GM10847 (cell line): Measurements from ENCODE around the gene EIF2A.

ENCODE experiments used
- POLR2A ChIP-seq: IDR thresholded peaks from 2 replicates; pipeline ENCODE4 v1.6.1; 2011; ENCODE audit not compliant: insufficient read length; ENCODE audit errors: extremely low read depth

EIF2A gene

DNA sequence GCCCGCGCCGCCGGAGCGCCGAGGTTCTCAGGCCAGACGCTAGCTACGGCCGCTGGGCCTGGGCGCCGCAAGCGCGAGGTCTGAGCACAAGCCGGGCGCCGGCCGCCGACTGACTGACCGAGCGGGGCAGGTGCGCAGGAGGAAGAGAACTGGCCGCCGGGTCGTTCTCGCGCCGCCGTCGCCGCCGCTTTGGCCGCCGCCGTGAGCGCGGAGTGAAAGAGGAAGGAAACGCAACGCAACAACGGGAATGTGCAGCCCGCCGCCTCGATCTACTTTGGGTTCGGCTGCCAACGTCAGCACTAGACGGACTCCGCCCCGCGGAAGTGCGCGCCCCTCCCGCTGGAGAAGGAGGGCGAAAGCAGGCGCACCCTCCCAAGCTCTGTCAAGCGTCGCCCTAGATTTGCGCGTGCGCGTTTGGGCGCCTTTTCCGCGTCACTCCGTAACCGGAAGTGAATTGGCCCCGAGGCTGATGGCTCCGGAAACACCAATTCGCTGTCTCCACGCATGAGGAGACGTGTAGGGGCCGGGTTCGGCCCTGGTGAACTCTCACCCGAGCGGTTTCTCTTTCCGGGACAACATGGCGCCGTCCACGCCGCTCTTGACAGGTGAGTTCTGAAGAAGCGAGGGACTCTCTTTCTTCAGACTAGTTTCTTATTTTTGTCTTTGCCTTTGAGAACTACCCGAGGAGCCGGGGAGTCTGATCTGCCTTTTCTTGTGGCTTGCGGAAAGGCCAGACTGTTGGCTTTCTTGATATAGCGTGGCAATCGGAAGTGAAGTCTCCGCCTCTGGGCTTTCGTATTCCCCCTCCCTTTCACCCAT lies at the start of gene EIF2A, which contains the start of gene SERP1:
Gene EIF2A, plus strand, starts transcription at position 562 of the 819 bp plus-strand sequence. Its CDS starts 16 bp downstream, at position 578.
Gene SERP1, minus strand, starts transcription at position 271 of the 819 bp plus-strand sequence. CDS start 361 bp downstream, outside the sequence.
- peak; percentile 96 for TF ChIP-seq POLR2A

DNA sequence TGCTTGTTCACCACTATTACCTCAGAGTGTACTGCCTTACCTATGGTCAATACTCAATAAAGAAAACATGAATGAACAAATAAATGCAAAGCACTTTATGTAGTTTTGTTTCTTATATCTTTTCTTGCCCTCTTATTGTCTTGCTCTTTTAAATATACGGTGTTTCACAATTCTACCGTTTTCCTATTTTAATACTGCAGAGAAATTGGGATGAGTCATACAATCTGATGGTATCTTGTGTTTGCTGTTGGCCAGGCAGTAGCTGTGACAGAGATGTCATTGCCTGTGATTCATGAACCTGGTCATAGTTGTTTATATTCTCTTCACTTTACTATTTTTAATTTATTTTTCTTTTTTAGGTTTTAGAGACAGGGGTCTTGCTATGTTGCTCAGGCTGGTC lies 48.6 kb upstream of the EIF2A start:
- no peak for TF ChIP-seq POLR2A

DNA sequence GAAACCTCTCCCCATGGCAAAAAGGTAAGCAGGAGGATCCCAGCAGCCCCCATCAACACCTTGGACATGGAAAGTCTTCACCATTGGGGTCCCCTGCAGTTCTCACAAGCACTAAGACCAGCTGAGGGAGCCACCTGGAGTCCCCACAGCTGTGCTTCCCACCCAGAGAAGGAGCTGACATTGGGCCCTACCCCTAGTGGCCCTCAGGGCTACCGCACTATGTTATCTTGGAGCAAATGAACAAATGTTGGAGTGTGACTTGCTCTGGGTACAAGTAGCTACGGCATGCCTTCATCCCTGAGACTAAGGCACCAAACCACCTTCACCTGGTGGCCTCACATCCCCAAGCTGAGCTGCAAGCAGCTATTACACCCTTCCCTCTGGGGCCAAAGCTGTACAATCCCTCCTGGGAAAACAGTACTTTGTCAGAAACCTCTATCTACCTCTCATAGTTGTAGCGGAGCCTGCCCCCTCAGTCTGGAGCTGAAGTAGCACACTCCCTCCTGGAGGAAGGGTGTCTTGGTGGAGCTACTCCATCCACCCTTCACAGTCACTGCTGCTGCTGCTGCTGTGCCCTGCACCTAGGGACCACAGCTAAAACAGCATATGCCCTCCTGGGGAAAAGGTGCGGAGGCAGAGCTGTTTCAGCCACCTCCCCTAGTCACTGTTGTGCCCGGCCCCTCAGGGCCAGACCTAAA lies 43.0 kb upstream of the EIF2A start:
- no peak for TF ChIP-seq POLR2A

DNA sequence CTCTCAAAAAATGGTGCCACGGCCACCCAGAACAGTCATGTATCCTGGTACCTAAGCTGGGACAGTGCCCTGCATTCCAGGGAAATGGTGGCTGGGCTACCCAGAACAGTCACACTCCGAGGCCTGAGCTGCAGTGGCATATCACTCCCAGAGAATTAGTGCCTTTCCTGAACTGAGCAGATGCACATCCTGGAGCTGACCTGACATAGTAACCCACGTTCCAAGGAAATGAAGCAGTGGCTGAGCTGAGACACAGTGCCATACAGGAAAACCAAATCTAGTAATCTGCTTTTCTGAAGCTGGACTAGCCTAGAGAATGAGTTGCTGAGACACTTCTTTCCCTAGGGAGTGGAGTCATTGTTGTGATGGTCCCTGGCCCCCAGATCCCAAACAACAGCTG lies 42.1 kb upstream of the EIF2A start:
- no peak for TF ChIP-seq POLR2A

DNA sequence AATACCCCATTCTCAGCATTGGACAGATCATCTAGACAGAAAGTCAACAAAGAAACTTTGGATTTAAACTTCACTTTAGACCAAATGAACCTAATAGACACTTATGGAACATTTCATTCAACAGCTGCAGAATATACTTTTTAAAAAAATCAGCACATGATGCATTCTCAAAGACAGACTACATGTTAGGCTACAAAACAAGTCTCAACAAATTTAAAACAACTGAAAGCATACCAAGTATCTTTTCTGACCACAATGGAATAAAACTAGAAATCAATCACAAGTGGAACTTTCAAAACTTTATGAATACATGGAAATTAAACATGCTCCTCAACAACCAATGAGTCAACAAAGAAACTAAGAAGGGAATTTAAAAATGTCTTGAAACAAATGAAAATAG lies 38.2 kb upstream of the EIF2A start:
- TF ChIP-seq POLR2A = no peak

DNA sequence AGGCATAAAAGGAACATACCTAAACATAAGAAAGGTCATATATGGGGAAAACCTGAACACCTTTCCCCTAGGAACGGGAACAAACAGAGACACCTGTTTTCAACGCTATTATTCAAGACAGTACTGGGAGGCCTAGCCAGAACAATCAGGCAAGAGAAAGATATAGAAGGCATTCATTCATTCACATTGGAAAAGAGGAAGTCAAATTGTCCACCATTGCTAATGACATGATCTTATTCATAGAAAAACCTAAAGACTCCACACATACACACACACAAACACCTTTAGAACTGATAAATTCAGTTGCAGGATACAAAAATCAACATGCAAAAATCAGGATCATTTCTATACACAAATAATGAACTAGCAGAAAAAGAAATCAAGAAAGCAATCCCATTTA lies 36.8 kb upstream of the EIF2A start:
- no peak for TF ChIP-seq POLR2A

DNA sequence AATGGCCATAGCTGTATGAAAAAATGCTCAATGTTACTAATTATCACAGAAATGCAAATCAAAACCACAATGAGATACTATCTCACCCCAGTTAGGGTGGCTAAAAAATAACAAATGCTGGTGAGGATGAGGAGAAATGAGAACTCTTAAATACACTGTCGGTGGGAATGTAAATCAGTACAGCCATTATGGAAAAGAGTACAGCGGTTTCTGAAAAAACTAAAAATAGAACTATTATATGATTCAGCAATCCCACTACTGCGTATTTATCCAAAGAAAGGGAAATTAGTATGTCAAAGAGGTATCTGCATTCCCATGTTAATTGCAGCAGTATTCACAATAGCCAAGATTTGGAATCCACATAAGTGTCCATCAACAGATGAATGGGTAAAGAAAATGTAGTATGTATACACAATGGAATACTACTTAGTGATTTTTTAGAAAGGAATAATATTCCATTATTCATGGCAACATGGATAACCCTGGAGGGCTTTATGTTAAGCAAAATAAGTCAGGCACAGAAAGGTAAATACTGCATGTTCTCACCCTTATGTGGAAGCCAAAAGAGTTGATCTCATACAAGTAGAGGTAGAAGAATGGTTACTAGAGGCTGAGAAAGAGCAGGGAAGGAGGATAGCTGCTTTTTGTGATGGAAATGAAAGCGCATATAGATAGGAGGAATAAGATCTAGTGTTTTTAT lies 35.3 kb upstream of the EIF2A start:
- TF ChIP-seq POLR2A = no peak

DNA sequence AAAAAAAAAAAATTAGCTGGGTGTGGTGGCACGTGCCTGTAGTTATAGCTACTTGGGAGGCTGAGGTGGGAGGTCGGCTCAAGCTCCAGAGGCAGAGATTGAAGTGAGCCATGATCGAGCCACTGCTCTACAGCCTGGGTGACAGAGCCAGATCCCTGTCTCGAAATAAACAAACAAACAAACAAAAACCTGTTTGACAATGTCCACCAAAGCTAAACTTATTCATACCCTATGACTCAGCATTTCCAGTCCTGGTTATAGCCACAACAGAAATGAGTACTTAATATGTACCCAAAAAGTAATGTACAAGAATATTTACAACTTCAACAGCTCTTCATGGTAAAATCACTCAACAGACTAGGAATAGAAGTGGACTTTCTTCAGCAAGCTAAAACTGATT lies 31.4 kb upstream of the EIF2A start:
- TF ChIP-seq POLR2A = no peak

DNA sequence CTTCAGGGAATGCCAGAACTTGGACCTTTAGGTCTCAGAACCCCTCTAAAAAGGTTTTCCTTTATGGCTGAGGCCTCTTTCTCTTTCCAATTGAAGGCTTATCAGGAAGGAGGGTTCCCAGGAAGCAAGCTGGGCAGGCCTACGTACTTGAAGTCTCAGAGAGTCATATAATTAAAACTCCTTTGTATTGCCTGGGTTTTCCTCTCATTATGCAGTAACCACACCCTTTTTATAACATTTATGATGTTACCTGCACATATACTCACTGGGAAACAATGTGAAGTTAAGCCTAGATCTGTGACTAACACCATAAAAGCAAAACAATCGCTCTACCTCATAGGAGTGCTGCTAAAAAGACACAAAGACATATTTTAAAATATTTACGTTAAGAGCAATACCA lies 27.6 kb upstream of the EIF2A start:
- no peak for TF ChIP-seq POLR2A

DNA sequence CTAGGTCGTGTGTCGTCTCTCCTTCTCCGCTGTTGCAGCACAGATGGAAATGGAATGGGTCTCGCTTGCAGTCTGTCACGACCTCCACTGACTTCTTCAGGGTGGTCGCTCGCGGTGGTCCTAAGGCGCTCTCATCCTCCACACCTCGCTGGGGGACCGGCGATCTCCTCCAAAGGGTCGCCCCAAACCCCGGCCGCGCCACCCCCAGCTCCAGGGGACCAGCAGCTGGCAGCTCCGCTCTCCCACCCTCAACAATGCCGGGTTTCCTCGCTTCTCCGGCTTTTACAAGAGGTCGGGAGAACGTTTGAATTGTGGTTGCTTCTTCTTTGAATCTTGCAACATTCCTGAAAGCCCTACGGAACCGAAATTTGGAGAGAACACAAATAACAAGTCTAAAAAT lies 26.2 kb upstream of the EIF2A start:
- no peak for TF ChIP-seq POLR2A

DNA sequence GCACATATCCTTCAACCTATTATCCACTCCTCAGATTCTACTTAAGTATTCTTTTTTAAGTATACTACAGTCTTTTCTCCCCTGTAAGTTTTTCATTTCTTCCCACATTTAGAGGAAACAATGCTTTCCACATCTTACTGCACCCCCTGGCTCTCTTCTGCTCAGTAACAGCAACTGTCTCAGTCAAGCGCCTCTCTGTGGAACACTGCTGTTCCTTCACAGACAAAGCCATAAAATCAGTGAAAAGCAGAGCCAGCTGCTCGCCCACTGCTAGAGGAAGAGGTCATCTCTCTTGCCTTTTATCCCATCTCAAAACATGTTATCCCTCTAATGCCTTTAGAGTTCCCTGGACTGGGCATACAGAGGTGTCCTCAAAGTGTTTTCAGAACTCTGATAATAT lies 25.1 kb upstream of the EIF2A start:
- TF ChIP-seq POLR2A = no peak

DNA sequence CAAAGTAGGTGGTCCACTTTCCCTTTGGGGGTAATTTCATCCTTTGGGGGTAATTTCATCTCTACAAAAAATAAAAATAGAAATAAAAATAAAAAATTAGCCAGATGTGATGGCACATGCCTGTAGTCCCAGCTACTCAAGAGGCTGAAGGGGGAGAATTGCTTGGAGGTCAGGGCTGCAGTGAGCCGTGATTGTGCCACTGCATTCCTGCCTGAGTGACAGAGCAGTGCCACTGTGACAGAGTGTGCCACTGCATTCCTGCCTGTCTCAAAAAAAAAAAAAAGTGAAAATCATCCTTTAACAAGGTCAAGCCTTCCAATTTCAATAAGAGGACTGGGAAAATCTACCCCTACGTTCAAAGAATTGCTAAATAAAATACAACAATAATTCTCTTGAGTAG lies 23.0 kb upstream of the EIF2A start:
- TF ChIP-seq POLR2A = no peak

DNA sequence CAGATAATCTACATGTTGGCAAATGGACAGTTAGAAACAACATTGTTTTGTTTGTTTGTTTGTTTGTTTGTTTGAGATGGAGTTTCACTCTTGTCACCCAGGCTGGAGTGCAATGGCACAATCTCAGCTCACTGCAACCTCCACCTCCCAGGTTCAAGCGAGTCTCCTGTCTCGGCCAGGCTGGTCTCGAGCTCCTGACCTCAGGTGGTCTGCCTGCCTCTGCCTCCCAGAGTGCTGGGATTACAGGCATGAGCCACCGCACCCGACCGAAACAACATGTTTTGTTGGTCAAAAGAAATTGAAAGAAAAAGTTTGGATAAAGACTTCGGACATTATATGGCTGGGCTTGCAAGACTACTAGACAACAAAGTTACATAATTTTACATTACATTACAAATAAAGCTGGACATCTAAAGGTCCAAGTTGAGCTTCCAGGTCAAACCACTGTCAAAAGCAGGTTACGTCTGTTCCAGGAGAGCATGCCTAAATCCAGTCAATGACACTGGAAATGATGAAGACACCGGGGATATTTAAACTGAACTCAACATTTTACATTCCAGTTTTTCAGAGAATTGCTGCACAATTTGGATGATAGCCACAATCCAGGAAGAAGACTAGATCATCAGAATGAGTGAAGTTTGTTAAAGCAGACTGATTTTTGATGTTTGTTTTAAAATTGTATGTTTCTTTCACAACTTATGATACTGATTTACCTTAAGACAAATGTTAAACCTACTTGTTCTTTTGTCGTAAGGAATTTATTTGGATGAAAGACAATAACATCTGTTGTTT lies 18.9 kb upstream of the EIF2A start:
- TF ChIP-seq POLR2A = no peak

DNA sequence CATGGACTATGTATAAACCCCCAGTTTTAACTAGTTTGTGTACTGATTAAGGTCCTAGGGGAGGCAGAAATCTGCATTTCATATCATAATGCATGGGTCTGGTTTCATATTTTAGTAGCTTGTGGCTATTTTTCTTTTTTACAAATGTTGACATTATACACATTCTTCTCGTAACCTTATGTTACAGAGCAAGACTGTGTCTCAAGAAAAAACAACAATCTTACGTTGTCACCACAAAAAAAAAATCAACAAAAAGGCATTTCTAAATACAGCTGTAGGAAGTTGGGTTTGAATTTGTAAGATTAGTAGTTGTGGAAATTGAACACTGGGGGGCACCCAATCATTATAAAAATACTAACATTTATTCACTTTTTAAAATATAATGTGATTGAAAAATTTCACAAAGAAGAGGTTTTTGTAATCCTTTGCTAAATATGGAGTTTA lies 18.2 kb upstream of the EIF2A start:
- no peak for TF ChIP-seq POLR2A

DNA sequence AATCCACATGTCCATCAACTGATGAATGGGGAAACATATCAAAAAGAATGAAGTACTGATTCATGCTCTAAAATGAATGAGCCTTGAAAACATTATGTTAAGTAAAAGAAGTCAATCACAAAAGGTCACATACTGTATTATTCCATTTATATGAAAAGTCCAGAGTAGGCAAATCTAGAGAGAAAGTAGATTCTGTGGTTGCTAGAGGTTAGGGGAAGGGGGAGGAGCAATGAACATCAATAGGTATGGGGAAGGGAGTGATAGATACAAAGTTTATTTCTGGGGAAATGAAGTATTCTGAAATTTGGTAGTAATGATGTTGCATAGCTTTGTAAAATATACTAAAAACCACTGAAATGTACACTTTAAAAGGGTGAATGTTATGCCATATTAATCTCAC lies 14.8 kb upstream of the EIF2A start:
- no peak for TF ChIP-seq POLR2A
